Measurements from ENCODE around the gene BABAM2. TPM values are rescaled to one million over a fixed set of nuclear protein-coding genes. Genes with fewer than 3 reads are reported as not detected.

BABAM2 gene
- total and polyA plus RNA-seq, 7 donors = 22.9 to 52.3 (median 25.2) TPM

DNA sequence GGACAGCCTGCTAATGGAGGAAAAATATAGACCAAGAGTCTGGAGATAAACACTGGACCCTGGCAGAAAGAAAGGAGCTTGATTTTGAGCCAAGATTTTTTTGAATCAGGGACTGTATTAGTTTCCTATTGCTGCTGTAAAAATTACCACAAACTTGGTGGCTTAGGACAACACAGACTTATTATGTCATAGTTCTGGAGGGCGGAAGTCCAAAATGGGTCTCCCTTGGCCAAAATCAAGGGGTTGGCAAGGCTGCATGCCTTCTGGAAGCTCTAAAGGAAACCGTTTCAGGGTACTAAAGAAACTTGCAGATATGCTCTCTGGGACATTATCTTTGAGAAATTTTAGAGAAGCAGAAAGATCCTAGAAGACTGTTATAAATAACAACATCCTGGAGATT, 140.1 kb downstream of the BABAM2 start:
- DNase-seq = no peak
- intact Hi-C loops (cut with DNase I) = no loop called here
- no peaks in the 10 kb centered on the region for H3K9me3 ChIP-seq
- peaks cover 0 to 5% (median 0%) of the 10 kb centered on the region in 4 donors for H3K36me3 ChIP-seq
- H3K27me3 ChIP-seq = no peaks in the 10 kb centered on the region
- WGBS, 2 donors = 80 to 88% methylated on average over 2 of the region's 2 CpGs
- no peaks in the 10 kb centered on the region for H3K4me1 ChIP-seq
- H3K27ac ChIP-seq = no peak overlapping the region
- no peak overlapping the region for H3K4me3 ChIP-seq
- TF ChIP-seq EP300 (IDR thresholded peaks at IDR 0.05) (no peak), POLR2A (IDR thresholded peaks at IDR 0.05) (no peak), POLR2AphosphoS5 (IDR thresholded peaks at IDR 0.05) (no peak)
- TF ChIP-seq, protein P1, sequence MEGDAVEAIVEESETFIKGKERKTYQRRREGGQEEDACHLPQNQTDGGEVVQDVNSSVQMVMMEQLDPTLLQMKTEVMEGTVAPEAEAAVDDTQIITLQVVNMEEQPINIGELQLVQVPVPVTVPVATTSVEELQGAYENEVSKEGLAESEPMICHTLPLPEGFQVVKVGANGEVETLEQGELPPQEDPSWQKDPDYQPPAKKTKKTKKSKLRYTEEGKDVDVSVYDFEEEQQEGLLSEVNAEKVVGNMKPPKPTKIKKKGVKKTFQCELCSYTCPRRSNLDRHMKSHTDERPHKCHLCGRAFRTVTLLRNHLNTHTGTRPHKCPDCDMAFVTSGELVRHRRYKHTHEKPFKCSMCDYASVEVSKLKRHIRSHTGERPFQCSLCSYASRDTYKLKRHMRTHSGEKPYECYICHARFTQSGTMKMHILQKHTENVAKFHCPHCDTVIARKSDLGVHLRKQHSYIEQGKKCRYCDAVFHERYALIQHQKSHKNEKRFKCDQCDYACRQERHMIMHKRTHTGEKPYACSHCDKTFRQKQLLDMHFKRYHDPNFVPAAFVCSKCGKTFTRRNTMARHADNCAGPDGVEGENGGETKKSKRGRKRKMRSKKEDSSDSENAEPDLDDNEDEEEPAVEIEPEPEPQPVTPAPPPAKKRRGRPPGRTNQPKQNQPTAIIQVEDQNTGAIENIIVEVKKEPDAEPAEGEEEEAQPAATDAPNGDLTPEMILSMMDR (IDR thresholded peaks at IDR 0.05) = no peak

DNA sequence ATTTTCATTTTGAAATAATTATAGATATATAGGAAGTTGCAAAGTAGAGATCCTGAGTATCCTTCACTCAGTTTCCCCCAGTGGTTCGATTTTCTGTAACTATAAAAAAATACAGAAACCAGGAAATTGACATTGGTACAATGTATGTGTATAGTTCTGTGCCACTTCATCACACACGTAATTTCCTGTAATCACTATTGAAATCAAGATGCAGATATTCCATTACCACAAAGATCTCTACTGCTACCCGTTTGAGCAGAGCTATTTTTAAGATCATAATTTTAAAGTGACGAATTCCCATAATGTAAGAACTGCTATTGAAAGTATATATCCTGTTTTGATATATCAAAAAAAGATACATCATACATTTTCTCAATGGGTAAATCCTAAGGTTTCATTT, 142.3 kb downstream of the BABAM2 start:
- no peaks in the 10 kb centered on the region for H3K9me3 ChIP-seq
- no peak for DNase-seq
- intact Hi-C loops (cut with DNase I) = no loop called here
- TF ChIP-seq POLR2AphosphoS5 (IDR thresholded peaks at IDR 0.05) = no peak
- TF ChIP-seq, protein P1 (IDR thresholded peaks at IDR 0.05) = no peak
- TF ChIP-seq EP300 (IDR thresholded peaks at IDR 0.05) = no peak
- no peak for TF ChIP-seq POLR2A (IDR thresholded peaks at IDR 0.05)
- no peaks in the 10 kb centered on the region for H3K4me1 ChIP-seq
- no peak overlapping the region for H3K27ac ChIP-seq
- WGBS, 2 donors = 74 to 80% methylated on average over 4 of the region's 4 CpGs
- H3K36me3 ChIP-seq = no peaks in the 10 kb centered on the region
- H3K27me3 ChIP-seq = no peaks in the 10 kb centered on the region
- H3K4me3 ChIP-seq = no peak overlapping the region

DNA sequence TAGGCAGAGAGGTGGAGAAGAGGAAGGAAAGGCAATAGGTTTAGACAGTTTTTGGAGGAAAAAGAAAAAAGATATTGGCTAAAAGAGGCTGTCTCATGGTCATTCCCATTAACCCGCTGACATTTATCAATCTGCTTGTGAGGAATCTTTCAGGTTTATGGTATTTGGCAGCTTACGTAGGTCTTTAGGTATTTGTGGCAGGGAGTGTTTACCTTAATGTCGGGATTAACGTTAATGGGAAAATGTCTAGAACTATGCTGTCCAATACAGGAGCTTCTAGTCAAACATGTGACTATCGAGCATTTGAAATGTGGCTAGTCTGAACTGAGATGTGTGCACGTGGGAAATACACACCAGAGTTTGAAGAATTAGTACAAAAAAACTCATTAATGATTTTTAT, 144.2 kb downstream of the BABAM2 start:
- 96% methylated on average over 6 of the region's 6 CpGs for WGBS, 2 donors
- H3K4me1 ChIP-seq = no peaks in the 10 kb centered on the region
- no peak overlapping the region for H3K27ac ChIP-seq
- no peak overlapping the region for H3K4me3 ChIP-seq
- intact Hi-C loops (cut with DNase I) = no loop called here
- DNase-seq = no peak
- no peaks in the 10 kb centered on the region for H3K27me3 ChIP-seq
- TF ChIP-seq POLR2A (IDR thresholded peaks at IDR 0.05) (no peak), POLR2AphosphoS5 (IDR thresholded peaks at IDR 0.05) (no peak), EP300 (IDR thresholded peaks at IDR 0.05) (no peak)
- TF ChIP-seq, protein P1 (IDR thresholded peaks at IDR 0.05) = no peak
- H3K9me3 ChIP-seq = no peaks in the 10 kb centered on the region
- H3K36me3 ChIP-seq = no peaks in the 10 kb centered on the region

DNA sequence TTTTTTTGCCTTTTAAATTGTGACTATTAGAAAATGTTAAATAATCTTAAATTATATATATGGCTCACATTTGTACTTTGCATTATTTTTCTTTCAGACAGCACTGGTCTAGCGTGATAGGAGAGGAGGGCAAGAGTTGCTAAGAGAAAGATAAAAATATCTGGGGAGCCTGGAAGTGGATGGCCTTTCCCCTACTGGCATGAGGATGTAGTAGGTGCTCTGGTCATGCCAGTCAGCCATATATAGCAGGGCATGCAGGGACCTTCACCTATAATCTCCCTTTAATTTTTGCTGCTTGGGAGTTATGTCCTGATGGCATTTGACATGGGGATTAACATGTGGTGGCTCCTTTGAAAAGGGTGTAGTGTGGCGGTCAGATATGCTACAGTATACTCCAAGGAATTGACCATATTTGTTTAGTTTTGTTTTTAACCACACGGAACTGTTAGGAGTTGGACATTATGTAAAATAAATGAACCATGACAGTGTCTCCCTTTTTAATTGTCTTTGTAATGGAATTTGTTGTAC, 144.7 kb downstream of the BABAM2 start:
- Histone ChIP-seq H3K4me1 (no peaks in the 10 kb centered on the region), H3K27ac (no peak overlapping the region), H3K36me3 (no peaks in the 10 kb centered on the region), H3K4me3 (no peak overlapping the region), H3K27me3 (no peaks in the 10 kb centered on the region), H3K9me3 (no peaks in the 10 kb centered on the region)
- TF ChIP-seq, protein P1 (IDR thresholded peaks at IDR 0.05) = no peak
- TF ChIP-seq EP300 (IDR thresholded peaks at IDR 0.05) (no peak), POLR2AphosphoS5 (IDR thresholded peaks at IDR 0.05) (no peak), POLR2A (IDR thresholded peaks at IDR 0.05) (no peak)
- no peak for DNase-seq
- intact Hi-C loops (cut with DNase I) = no loop called here
- 89 to 92% methylated on average over 3 of the region's 3 CpGs for WGBS, 2 donors

DNA sequence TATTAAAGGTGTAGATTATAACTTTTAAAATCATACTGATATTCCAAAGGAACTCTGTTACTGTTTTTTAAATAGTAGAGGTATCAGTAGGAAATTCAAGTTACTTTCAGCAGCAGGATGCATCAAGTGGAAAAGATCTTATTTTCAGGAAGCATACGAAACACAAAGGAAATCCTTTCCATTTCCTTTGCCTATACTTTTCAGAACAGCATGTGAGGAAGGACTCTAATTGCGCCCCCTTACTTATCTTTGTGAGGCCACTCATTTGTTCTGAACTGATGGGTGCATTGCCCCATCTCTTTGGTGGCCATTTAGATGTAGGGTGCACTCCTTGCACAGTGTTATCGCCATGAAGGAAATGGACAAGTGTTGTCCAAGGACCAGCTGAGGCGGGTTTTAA, 145.3 kb downstream of the BABAM2 start:
- intact Hi-C loops (cut with DNase I) = no loop called here
- WGBS, 2 donors = 88 to 96% methylated on average over 4 of the region's 4 CpGs
- H3K4me1 ChIP-seq = no peaks in the 10 kb centered on the region
- TF ChIP-seq, protein P1 (IDR thresholded peaks at IDR 0.05) = no peak
- TF ChIP-seq POLR2A (IDR thresholded peaks at IDR 0.05) (no peak), POLR2AphosphoS5 (IDR thresholded peaks at IDR 0.05) (no peak), EP300 (IDR thresholded peaks at IDR 0.05) (no peak)
- H3K27me3 ChIP-seq = no peaks in the 10 kb centered on the region
- H3K4me3 ChIP-seq = no peak overlapping the region
- H3K9me3 ChIP-seq = no peaks in the 10 kb centered on the region
- no peaks in the 10 kb centered on the region for H3K36me3 ChIP-seq
- DNase-seq = no peak
- no peak overlapping the region for H3K27ac ChIP-seq

Measured in sigmoid colon (tissue), 7 donors.